Naive B cell (primary cell): Measurements from ENCODE around the gene ATP10A. TPM values are rescaled to one million over a fixed set of nuclear protein-coding genes. Genes with fewer than 3 reads are reported as not detected.
A peak's percentile ranks its signal among the peaks of the same experiment; 100 is the strongest.
"Not testable (repeated sequence)": the region's sequence is repeated elsewhere in the genome, so short reads cannot be mapped to it uniquely, and the experiment has no call there.

Experiments used
- ATAC-seq, 2 donors: fragments of 150-1000 bp; cut with Tn5 transposase; 2 replicates each; pipeline ENCODE4 v1.10.0; 2021; ENCODE audit warnings: low read depth in 2 of 2, mild to moderate bottlenecking in 2 of 2, moderate library complexity in 2 of 2
- DNase-seq: peaks from one replicate; pipeline ENCODE4 v3.0.0; 2022
- H3K27ac Mint-ChIP-seq, 6 donors: one replicate each; pipeline ENCODE4 v1.8.0; 2020 to 2022; ENCODE audit warnings: mild to moderate bottlenecking in 6 of 6, mixed read lengths in 6 of 6, moderate library complexity in 5 of 6, inconsistent platforms in 2 of 6
- H3K27me3 Mint-ChIP-seq, 3 donors: one replicate each; pipeline ENCODE4 v1.8.0; 2021 to 2022; ENCODE audit warnings: mixed read lengths in 3 of 3, mild to moderate bottlenecking in 1 of 3
- H3K36me3 Mint-ChIP-seq, 2 donors: one replicate each; pipeline ENCODE4 v1.8.0; 2020 to 2022; ENCODE audit warnings: mixed read lengths in 2 of 2, inconsistent platforms in 1 of 2, mild to moderate bottlenecking in 1 of 2
- H3K4me1 Mint-ChIP-seq, 3 donors: one replicate each; pipeline ENCODE4 v1.8.0; 2020 to 2022; ENCODE audit warnings: mixed read lengths in 3 of 3, inconsistent platforms in 1 of 3, mild to moderate bottlenecking in 1 of 3, moderate library complexity in 1 of 3
- H3K4me3 Mint-ChIP-seq, 8 donors: one replicate each; pipeline ENCODE4 v1.8.0; 2020 to 2022; ENCODE audit warnings: mild to moderate bottlenecking in 8 of 8, mixed read lengths in 8 of 8, moderate library complexity in 8 of 8, inconsistent platforms in 2 of 8
- H3K9me3 Mint-ChIP-seq, 7 donors: one replicate each; pipeline ENCODE4 v1.8.0; 2020 to 2022; ENCODE audit warnings: mixed read lengths in 7 of 7, mild to moderate bottlenecking in 5 of 7, inconsistent platforms in 2 of 7, moderate library complexity in 1 of 7
- polyA plus RNA-seq, 6 donors: library from polyadenylated mRNA; unstranded; fragments of 300-500 nt; fragmentation: Illumina TruSeq; gene quantifications; one replicate each; pipeline ENCODE4 v1.2.3, GENCODE V29; 2021; ENCODE audit warnings: low read depth in 6 of 6

ATP10A gene
- polyA plus RNA-seq, 6 donors from 2014 or later, result 0.14 to 0.15 TPM; not detected in 4

GRCh38 chr15:25764980-25765735 lies 98.0 kb downstream of the ATP10A start:
- H3K9me3 Mint-ChIP-seq, result peaks cover 0 to 14% (median 4%) of the 10 kb centered on the region in 7 donors
- no peak overlapping the region for H3K4me3 Mint-ChIP-seq
- no peaks in the 10 kb centered on the region for H3K27me3 Mint-ChIP-seq
- DNase-seq, result no peak
- peak overlapping the region in 1 of 6 donors; percentile 37 for H3K27ac Mint-ChIP-seq
- H3K36me3 Mint-ChIP-seq, result peaks cover 0 to 9% of the 10 kb centered on the region in 2 donors
- ATAC-seq, result no peak
- peaks cover 0 to 8% (median 7%) of the 10 kb centered on the region in 3 donors for H3K4me1 Mint-ChIP-seq

- H3K4me3 Mint-ChIP-seq, result no peak overlapping the region
- H3K9me3 Mint-ChIP-seq, result peaks cover 0 to 14% (median 4%) of the 10 kb centered on the region in 7 donors
- no peak for ATAC-seq
- H3K36me3 Mint-ChIP-seq, result peaks cover 0 to 9% of the 10 kb centered on the region in 2 donors
- H3K4me1 Mint-ChIP-seq, result peaks cover 0 to 8% (median 7%) of the 10 kb centered on the region in 3 donors
- H3K27me3 Mint-ChIP-seq, result peaks cover 0 to 2% (median 0%) of the 10 kb centered on the region in 3 donors
- peak overlapping the region in 1 of 6 donors; percentile 47 for H3K27ac Mint-ChIP-seq
- no peak for DNase-seq
Measured at GRCh38 chr15:25763954-25764353, 99.2 kb downstream of the ATP10A start.

GRCh38 chr15:25763331-25763751 lies 99.8 kb downstream of the ATP10A start:
- no peak overlapping the region for H3K27ac Mint-ChIP-seq

GRCh38 chr15:25761971-25762662 lies 101.0 kb downstream of the ATP10A start:
- Mint-ChIP-seq H3K27me3 (peaks cover 0 to 7% (median 0%) of the 10 kb centered on the region in 3 donors), H3K9me3 (peaks cover 0 to 14% (median 4%) of the 10 kb centered on the region in 7 donors), H3K27ac (peak overlapping the region in 2 of 6 donors; percentile 33 to 35), H3K4me1 (peaks cover 0 to 11% (median 8%) of the 10 kb centered on the region in 3 donors), H3K36me3 (peaks cover 0 to 9% of the 10 kb centered on the region in 2 donors), H3K4me3 (peak overlapping the region in 1 of 8 donors; percentile 50)
- DNase-seq (no peak), ATAC-seq (no peak)

More at GRCh38 chr15:25763331-25763751, 99.8 kb downstream of the ATP10A start:
- DNase-seq (no peak), ATAC-seq (no peak)
- H3K9me3 Mint-ChIP-seq, result peaks cover 0 to 14% (median 4%) of the 10 kb centered on the region in 7 donors
- H3K4me3 Mint-ChIP-seq, result no peak overlapping the region
- H3K27me3 Mint-ChIP-seq, result peaks cover 0 to 7% (median 0%) of the 10 kb centered on the region in 3 donors
- peaks cover 0 to 11% (median 8%) of the 10 kb centered on the region in 3 donors for H3K4me1 Mint-ChIP-seq
- H3K36me3 Mint-ChIP-seq, result peaks cover 0 to 9% of the 10 kb centered on the region in 2 donors

- ATAC-seq (no peak), DNase-seq (no peak)
- Mint-ChIP-seq H3K4me3 (no peak overlapping the region), H3K27ac (no peak overlapping the region), H3K27me3 (peaks cover 0 to 7% (median 0%) of the 10 kb centered on the region in 3 donors), H3K4me1 (peaks cover 0 to 11% (median 8%) of the 10 kb centered on the region in 3 donors), H3K36me3 (no peaks in the 10 kb centered on the region), H3K9me3 (peaks cover 0 to 6% (median 2%) of the 10 kb centered on the region in 7 donors)
Measured at GRCh38 chr15:25759421-25759820, 103.7 kb downstream of the ATP10A start.

- Mint-ChIP-seq H3K4me3 (peak overlapping the region in 1 of 8 donors; percentile 7), H3K4me1 (peaks cover 0 to 11% (median 8%) of the 10 kb centered on the region in 3 donors), H3K27ac (peak overlapping the region in 1 of 6 donors; percentile 32)
Measured at GRCh38 chr15:25758612-25759011, 104.5 kb downstream of the ATP10A start.

GRCh38 chr15:25743548-25744275 lies 119.4 kb downstream of the ATP10A start:
- no peaks in the 10 kb centered on the region for H3K36me3 Mint-ChIP-seq
- DNase-seq (no peak), ATAC-seq (no peak)
- peak overlapping the region in 1 of 6 donors; percentile 23 for H3K27ac Mint-ChIP-seq
- peaks cover 17 to 30% (median 27%) of the 10 kb centered on the region in 3 donors for H3K27me3 Mint-ChIP-seq
- H3K4me3 Mint-ChIP-seq, result no peak overlapping the region
- peaks cover 14 to 18% (median 17%) of the 10 kb centered on the region in 3 donors for H3K4me1 Mint-ChIP-seq
- peaks cover 0 to 7% (median 0%) of the 10 kb centered on the region in 7 donors for H3K9me3 Mint-ChIP-seq

More at GRCh38 chr15:25758612-25759011, 104.5 kb downstream of the ATP10A start:
- H3K9me3 Mint-ChIP-seq, ATAC-seq, DNase-seq, H3K27me3 Mint-ChIP-seq, H3K36me3 Mint-ChIP-seq: not testable (repeated sequence)

GRCh38 chr15:25742776-25743547 lies 120.2 kb downstream of the ATP10A start:
- ATAC-seq (no peak), DNase-seq (no peak)
- no peak overlapping the region for H3K4me3 Mint-ChIP-seq
- H3K4me1 Mint-ChIP-seq, result peaks cover 14 to 18% (median 17%) of the 10 kb centered on the region in 3 donors
- H3K27me3 Mint-ChIP-seq, result peaks cover 21 to 33% (median 30%) of the 10 kb centered on the region in 3 donors
- H3K27ac Mint-ChIP-seq, result peak overlapping the region in 2 of 6 donors; percentile 8 to 42
- H3K36me3 Mint-ChIP-seq, result no peaks in the 10 kb centered on the region
- H3K9me3 Mint-ChIP-seq, result peaks cover 0 to 1% (median 0%) of the 10 kb centered on the region in 7 donors

- DNase-seq, result no peak
- Mint-ChIP-seq H3K4me3 (no peak overlapping the region), H3K27me3 (peaks cover 29 to 40% (median 34%) of the 10 kb centered on the region in 3 donors), H3K4me1 (peaks cover 14 to 18% (median 17%) of the 10 kb centered on the region in 3 donors), H3K27ac (no peak overlapping the region), H3K9me3 (peaks cover 0 to 1% (median 0%) of the 10 kb centered on the region in 7 donors), H3K36me3 (no peaks in the 10 kb centered on the region)
- ATAC-seq, result no peak
Measured at GRCh38 chr15:25742041-25742730, 120.9 kb downstream of the ATP10A start.

- DNase-seq, result peak; percentile 45
- Mint-ChIP-seq H3K27me3 (peaks cover 32 to 50% (median 38%) of the 10 kb centered on the region in 3 donors), H3K27ac (peak overlapping the region in 4 of 6 donors; percentile 2 to 46 (median 33)), H3K4me3 (peak overlapping the region in 7 of 8 donors; percentile 17 to 82 (median 65)), H3K9me3 (no peaks in the 10 kb centered on the region), H3K4me1 (peaks cover 14 to 18% (median 17%) of the 10 kb centered on the region in 3 donors), H3K36me3 (no peaks in the 10 kb centered on the region)
- peak; percentile 85 to 88 for ATAC-seq
Measured at GRCh38 chr15:25741256-25741580, 121.9 kb downstream of the ATP10A start.

- peaks cover 14 to 18% (median 17%) of the 10 kb centered on the region in 3 donors for H3K4me1 Mint-ChIP-seq
- H3K27ac Mint-ChIP-seq, result peak overlapping the region in 4 of 6 donors; percentile 2 to 72 (median 37)
- peaks cover 32 to 56% (median 38%) of the 10 kb centered on the region in 3 donors for H3K27me3 Mint-ChIP-seq
- peak overlapping the region in 7 of 8 donors; percentile 17 to 82 (median 65) for H3K4me3 Mint-ChIP-seq
- DNase-seq, result no peak
- no peaks in the 10 kb centered on the region for H3K36me3 Mint-ChIP-seq
- ATAC-seq, result peak; percentile 7 to 13
- no peaks in the 10 kb centered on the region for H3K9me3 Mint-ChIP-seq
Measured at GRCh38 chr15:25740383-25741255, 122.5 kb downstream of the ATP10A start.
